Neural crest cell (in vitro differentiated cells): ENCODE data around the gene NCAPG. TPM values are rescaled to one million over a fixed set of nuclear protein-coding genes. Genes with fewer than 3 reads are reported as not detected.

Source experiments
- DNase-seq: peaks from one replicate; pipeline ENCODE4 v3.0.0; 2021; ENCODE audit warnings: low read depth, mixed read lengths, low spot score
- H3K27ac Mint-ChIP-seq: one replicate; pipeline ENCODE4 v1.8.0; 2021; ENCODE audit warnings: mild to moderate bottlenecking, mixed read lengths; ENCODE audit not compliant: unreplicated experiment
- H3K27me3 Mint-ChIP-seq: 2 replicates; pipeline ENCODE4 v1.8.0; 2021; ENCODE audit warnings: low read depth, mild to moderate bottlenecking, mixed read lengths
- H3K36me3 Mint-ChIP-seq: 2 replicates; pipeline ENCODE4 v1.8.0; 2021; ENCODE audit warnings: low read depth, mild to moderate bottlenecking, mixed read lengths
- H3K4me1 Mint-ChIP-seq: 2 replicates; pipeline ENCODE4 v1.8.0; 2021; ENCODE audit warnings: mixed read lengths
- H3K4me3 Mint-ChIP-seq: one replicate; pipeline ENCODE4 v1.8.0; 2021; ENCODE audit warnings: mild to moderate bottlenecking, mixed read lengths
- H3K9me3 Mint-ChIP-seq: 2 replicates; pipeline ENCODE4 v1.8.0; 2021; ENCODE audit warnings: mixed read lengths
- CTCF ChIP-seq: fragments of 200-600 bp; sonication (generic); conservative IDR thresholded peaks from 2 replicates; pipeline ENCODE4 v1.5.0; 2021; ENCODE audit warnings: antibody characterized with exemption, mild to moderate bottlenecking
- total RNA-seq: library from RNA; stranded (reverse); gene quantifications from 2 replicates; pipeline ENCODE4 v1.2.1, GENCODE V29; 2021

The NCAPG gene
- total RNA-seq, 1 donor from 2014 or later = 79.6 TPM

GRCh38 chr4:17876943-17877342 is 66.2 kb downstream of the NCAPG start:
- peaks cover 29% of the 10 kb centered on the region for H3K36me3 Mint-ChIP-seq
- no peak overlapping the region for H3K4me3 Mint-ChIP-seq
- no peak overlapping the region for H3K27ac Mint-ChIP-seq
- TF ChIP-seq CTCF = no peak
- H3K27me3 Mint-ChIP-seq = no peaks in the 10 kb centered on the region
- no peak for DNase-seq
- peaks cover 5% of the 10 kb centered on the region for H3K9me3 Mint-ChIP-seq
- no peaks in the 10 kb centered on the region for H3K4me1 Mint-ChIP-seq

GRCh38 chr4:17877661-17878060 is 66.9 kb downstream of the NCAPG start:
- Mint-ChIP-seq H3K9me3 (peaks cover 5% of the 10 kb centered on the region), H3K27me3 (no peaks in the 10 kb centered on the region), H3K4me3 (no peak overlapping the region), H3K27ac (no peak overlapping the region), H3K36me3 (peaks cover 26% of the 10 kb centered on the region), H3K4me1 (no peaks in the 10 kb centered on the region)
- DNase-seq = no peak
- no peak for TF ChIP-seq CTCF

- H3K9me3 Mint-ChIP-seq = peaks cover 2% of the 10 kb centered on the region
- peaks cover 6% of the 10 kb centered on the region for H3K36me3 Mint-ChIP-seq
- no peaks in the 10 kb centered on the region for H3K27me3 Mint-ChIP-seq
- no peak for DNase-seq
- H3K4me1 Mint-ChIP-seq = peaks cover 3% of the 10 kb centered on the region
- H3K27ac Mint-ChIP-seq = no peak overlapping the region
- no peak overlapping the region for H3K4me3 Mint-ChIP-seq
- no peak for TF ChIP-seq CTCF
Observed at GRCh38 chr4:17884063-17884462, 73.3 kb downstream of the NCAPG start.

GRCh38 chr4:17884511-17884910 is 73.7 kb downstream of the NCAPG start:
- no peaks in the 10 kb centered on the region for H3K27me3 Mint-ChIP-seq
- no peak overlapping the region for H3K4me3 Mint-ChIP-seq
- no peak overlapping the region for H3K27ac Mint-ChIP-seq
- peaks cover 6% of the 10 kb centered on the region for H3K36me3 Mint-ChIP-seq
- DNase-seq = no peak
- peaks cover 2% of the 10 kb centered on the region for H3K9me3 Mint-ChIP-seq
- no peak for TF ChIP-seq CTCF
- H3K4me1 Mint-ChIP-seq = peaks cover 6% of the 10 kb centered on the region

GRCh38 chr4:17889692-17890091 is 78.9 kb downstream of the NCAPG start:
- Mint-ChIP-seq H3K4me3 (no peak overlapping the region), H3K27ac (no peak overlapping the region), H3K4me1 (peaks cover 11% of the 10 kb centered on the region), H3K9me3 (peaks cover 2% of the 10 kb centered on the region), H3K27me3 (no peaks in the 10 kb centered on the region), H3K36me3 (no peaks in the 10 kb centered on the region)
- no peak for DNase-seq
- no peak for TF ChIP-seq CTCF

- no peak for DNase-seq
- Mint-ChIP-seq H3K9me3 (peaks cover 3% of the 10 kb centered on the region), H3K4me3 (no peak overlapping the region), H3K36me3 (peaks cover 18% of the 10 kb centered on the region), H3K4me1 (peaks cover 10% of the 10 kb centered on the region), H3K27ac (no peak overlapping the region), H3K27me3 (no peaks in the 10 kb centered on the region)
- no peak for TF ChIP-seq CTCF
Observed at GRCh38 chr4:17894421-17894820, 83.6 kb downstream of the NCAPG start.
